Measurements from ENCODE around the gene RTN1. TPM values are rescaled to one million over a fixed set of nuclear protein-coding genes. Genes with fewer than 3 reads are reported as not detected.

RTN1 gene
- total RNA-seq, 1 donor = under 0.01 TPM

GRCh38 chr14:59705866-59706265 lies 164.7 kb downstream of the RTN1 start:
- H3K9me3 ChIP-seq (ENCODE audit: low read depth, low read length) = no peaks in the 10 kb centered on the region
- H3K4me3 ChIP-seq (ENCODE audit: insufficient read depth, low read length) = no peak overlapping the region
- no peaks in the 10 kb centered on the region for H3K79me2 ChIP-seq (ENCODE audit: insufficient read depth, low read length)
- TF ChIP-seq CTCF (IDR thresholded peaks at IDR 0.05; ENCODE audit: extremely low read depth, low read depth, low read length) = no peak
- H3K4me1 ChIP-seq (ENCODE audit: insufficient read depth, low read length) = no peaks in the 10 kb centered on the region
- no peak overlapping the region for H2AFZ ChIP-seq (ENCODE audit: low read length)
- H3K36me3 ChIP-seq (ENCODE audit: insufficient read depth, low read length) = no peaks in the 10 kb centered on the region
- H4K20me1 ChIP-seq (ENCODE audit: insufficient read depth, low read length) = no peaks in the 10 kb centered on the region
- DNase-seq (ENCODE audit: insufficient read length, low spot score, missing footprints) = no peak
- H3K27ac ChIP-seq (ENCODE audit: low read depth, low read length) = no peak overlapping the region
- H3K4me2 ChIP-seq (ENCODE audit: insufficient read depth, low read length) = no peak overlapping the region
- no peaks in the 10 kb centered on the region for H3K27me3 ChIP-seq (ENCODE audit: insufficient read depth, low read length)

- no peaks in the 10 kb centered on the region for H3K27me3 ChIP-seq (ENCODE audit: insufficient read depth, low read length)
- no peak overlapping the region for H3K4me3 ChIP-seq (ENCODE audit: insufficient read depth, low read length)
- no peak for DNase-seq (ENCODE audit: insufficient read length, low spot score, missing footprints)
- H4K20me1 ChIP-seq (ENCODE audit: insufficient read depth, low read length) = no peaks in the 10 kb centered on the region
- no peak overlapping the region for H2AFZ ChIP-seq (ENCODE audit: low read length)
- H3K36me3 ChIP-seq (ENCODE audit: insufficient read depth, low read length) = no peaks in the 10 kb centered on the region
- no peak overlapping the region for H3K4me2 ChIP-seq (ENCODE audit: insufficient read depth, low read length)
- H3K9me3 ChIP-seq (ENCODE audit: low read depth, low read length) = no peaks in the 10 kb centered on the region
- H3K27ac ChIP-seq (ENCODE audit: low read depth, low read length) = no peak overlapping the region
- no peaks in the 10 kb centered on the region for H3K4me1 ChIP-seq (ENCODE audit: insufficient read depth, low read length)
- TF ChIP-seq CTCF (IDR thresholded peaks at IDR 0.05; ENCODE audit: extremely low read depth, low read depth, low read length) = no peak
- H3K79me2 ChIP-seq (ENCODE audit: insufficient read depth, low read length) = no peaks in the 10 kb centered on the region
These were observed 165.3 kb downstream of the RTN1 start for GRCh38 chr14:59705245-59705644.

- H3K79me2 ChIP-seq (ENCODE audit: insufficient read depth, low read length) = no peaks in the 10 kb centered on the region
- no peaks in the 10 kb centered on the region for H3K9me3 ChIP-seq (ENCODE audit: low read depth, low read length)
- no peaks in the 10 kb centered on the region for H3K36me3 ChIP-seq (ENCODE audit: insufficient read depth, low read length)
- no peaks in the 10 kb centered on the region for H4K20me1 ChIP-seq (ENCODE audit: insufficient read depth, low read length)
- no peak overlapping the region for H3K4me2 ChIP-seq (ENCODE audit: insufficient read depth, low read length)
- H3K27me3 ChIP-seq (ENCODE audit: insufficient read depth, low read length) = no peaks in the 10 kb centered on the region
- no peak overlapping the region for H2AFZ ChIP-seq (ENCODE audit: low read length)
- no peak for DNase-seq (ENCODE audit: insufficient read length, low spot score, missing footprints)
- H3K4me1 ChIP-seq (ENCODE audit: insufficient read depth, low read length) = no peaks in the 10 kb centered on the region
- no peak for TF ChIP-seq CTCF (IDR thresholded peaks at IDR 0.05; ENCODE audit: extremely low read depth, low read depth, low read length)
- H3K4me3 ChIP-seq (ENCODE audit: insufficient read depth, low read length) = no peak overlapping the region
- H3K27ac ChIP-seq (ENCODE audit: low read depth, low read length) = no peak overlapping the region
These were observed 166.4 kb downstream of the RTN1 start for GRCh38 chr14:59704054-59704645.

GRCh38 chr14:59699442-59699841 lies 171.1 kb downstream of the RTN1 start:
- TF ChIP-seq CTCF (IDR thresholded peaks at IDR 0.05; ENCODE audit: extremely low read depth, low read depth, low read length) = no peak
- no peaks in the 10 kb centered on the region for H3K79me2 ChIP-seq (ENCODE audit: insufficient read depth, low read length)
- no peaks in the 10 kb centered on the region for H3K9me3 ChIP-seq (ENCODE audit: low read depth, low read length)
- no peaks in the 10 kb centered on the region for H4K20me1 ChIP-seq (ENCODE audit: insufficient read depth, low read length)
- no peak overlapping the region for H3K27ac ChIP-seq (ENCODE audit: low read depth, low read length)
- no peak overlapping the region for H2AFZ ChIP-seq (ENCODE audit: low read length)
- no peaks in the 10 kb centered on the region for H3K36me3 ChIP-seq (ENCODE audit: insufficient read depth, low read length)
- no peaks in the 10 kb centered on the region for H3K4me1 ChIP-seq (ENCODE audit: insufficient read depth, low read length)
- no peak for DNase-seq (ENCODE audit: insufficient read length, low spot score, missing footprints)
- H3K27me3 ChIP-seq (ENCODE audit: insufficient read depth, low read length) = no peaks in the 10 kb centered on the region
- no peak overlapping the region for H3K4me2 ChIP-seq (ENCODE audit: insufficient read depth, low read length)
- H3K4me3 ChIP-seq (ENCODE audit: insufficient read depth, low read length) = no peak overlapping the region

All from osteoblast (primary cell).